Liver (tissue), 2 donors: ENCODE data around the gene SEMA5A.

Source experiments
- CTCF ChIP-seq: fragments of 150-350 bp; IDR thresholded peaks from 2 replicates; pipeline ENCODE4 v1.5.1; 2017; ENCODE audit warnings: improper control_type of control experiment, low read depth, low read length; ENCODE audit not compliant: missing input control
- TF ChIP-seq, protein P1 (sequence below): IDR thresholded peaks from 2 replicates; pipeline ENCODE4 v1.6.1; 2016; ENCODE audit warnings: antibody characterized with exemption
- donor health status: healthy.

DNA sequence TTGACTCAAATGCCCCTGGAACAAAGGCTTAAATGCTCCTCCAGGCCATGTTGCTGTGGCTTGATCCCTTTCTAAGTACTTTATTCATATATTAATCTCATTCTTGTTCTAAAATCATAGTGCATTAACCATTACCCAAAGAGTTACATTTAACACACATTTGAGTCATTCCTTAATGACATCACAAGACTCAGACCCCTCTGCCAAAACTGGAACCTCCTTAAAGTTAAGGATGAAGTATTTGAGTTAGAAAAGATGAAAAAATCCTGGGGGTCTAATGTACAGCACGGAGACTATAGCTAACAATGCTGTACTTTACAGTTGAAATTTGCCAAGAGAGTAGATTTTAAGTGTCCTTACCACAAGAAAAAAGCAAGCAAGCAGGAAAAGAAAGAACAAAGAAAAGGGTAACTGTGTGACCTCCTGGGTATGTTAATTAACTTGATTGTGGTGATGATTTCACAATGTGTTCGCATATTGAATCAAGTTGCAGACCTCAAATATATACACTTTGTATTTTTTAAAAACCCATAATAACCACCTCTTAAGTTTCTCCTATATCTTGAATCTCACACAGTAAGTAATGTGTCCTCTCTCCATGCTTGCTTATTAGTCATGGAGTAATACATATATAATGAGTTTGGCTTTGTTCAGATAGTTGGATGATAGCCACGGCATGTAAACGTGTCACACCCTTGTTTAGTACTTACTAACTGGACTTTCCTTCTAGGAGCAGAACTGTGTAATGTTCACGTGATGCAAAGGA is 376.9 kb downstream of the SEMA5A start:
- TF ChIP-seq CTCF, result no peak
- TF ChIP-seq, protein P1, sequence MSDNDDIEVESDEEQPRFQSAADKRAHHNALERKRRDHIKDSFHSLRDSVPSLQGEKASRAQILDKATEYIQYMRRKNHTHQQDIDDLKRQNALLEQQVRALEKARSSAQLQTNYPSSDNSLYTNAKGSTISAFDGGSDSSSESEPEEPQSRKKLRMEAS, result no peak
